GM21737 (cell line): ENCODE measurements around the gene TBC1D3.
"Not testable (repeated sequence)": the region's sequence is repeated elsewhere in the genome, so short reads cannot be mapped to it uniquely, and the experiment has no call there.

Experiments
- ATAC-seq: cut with Tn5 transposase; IDR thresholded peaks from one replicate; pipeline ENCODE4 v1.9.1; 2021; ENCODE audit warnings: mild to moderate bottlenecking, moderate library complexity; ENCODE audit not compliant: unreplicated experiment

Gene TBC1D3

DNA sequence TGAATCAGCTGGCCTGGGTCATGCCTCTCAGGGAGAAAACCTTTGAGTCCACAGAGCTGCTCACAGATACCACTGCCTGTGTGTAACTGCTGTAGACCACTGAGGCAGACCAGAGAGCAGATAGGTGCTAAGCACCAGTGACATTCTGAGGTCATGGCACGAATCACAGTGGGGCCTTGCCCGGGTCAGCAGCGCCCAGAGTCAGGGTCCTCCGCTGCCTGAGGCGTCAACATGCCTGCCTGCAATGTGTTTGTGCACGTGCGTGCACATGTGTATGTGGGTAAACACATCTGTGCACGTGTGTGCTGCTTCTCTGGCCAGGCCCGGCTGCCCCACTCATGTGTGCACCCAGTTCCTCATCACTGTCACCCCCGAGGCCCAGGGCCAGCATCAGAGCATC lies at the start of gene TBC1D3:
TSS of gene TBC1D3 (minus strand) at position 101 of the 400 bp plus-strand sequence. CDS start 1,526 bp downstream, outside the sequence.
- not testable (repeated sequence) for ATAC-seq

DNA sequence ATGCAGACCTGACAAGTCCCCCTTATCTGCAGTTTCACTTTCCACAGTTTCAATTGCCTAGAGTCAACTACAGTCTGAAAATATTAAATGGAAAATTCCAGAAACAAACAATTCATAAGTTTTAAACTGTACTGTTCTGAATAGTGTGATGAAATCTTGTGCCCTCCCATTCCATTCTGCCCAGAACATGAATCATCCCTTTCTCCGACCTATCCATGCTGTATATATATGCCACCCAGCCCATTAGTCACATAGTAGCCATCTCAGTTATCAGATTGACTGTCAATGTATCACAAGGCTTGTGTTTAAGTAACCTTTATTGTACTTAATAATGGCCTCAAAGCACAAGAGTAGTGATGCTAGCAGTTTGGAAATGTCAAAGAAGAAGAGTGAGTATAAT lies 40.4 kb upstream of the TBC1D3 start:
- ATAC-seq, result not testable (repeated sequence)

DNA sequence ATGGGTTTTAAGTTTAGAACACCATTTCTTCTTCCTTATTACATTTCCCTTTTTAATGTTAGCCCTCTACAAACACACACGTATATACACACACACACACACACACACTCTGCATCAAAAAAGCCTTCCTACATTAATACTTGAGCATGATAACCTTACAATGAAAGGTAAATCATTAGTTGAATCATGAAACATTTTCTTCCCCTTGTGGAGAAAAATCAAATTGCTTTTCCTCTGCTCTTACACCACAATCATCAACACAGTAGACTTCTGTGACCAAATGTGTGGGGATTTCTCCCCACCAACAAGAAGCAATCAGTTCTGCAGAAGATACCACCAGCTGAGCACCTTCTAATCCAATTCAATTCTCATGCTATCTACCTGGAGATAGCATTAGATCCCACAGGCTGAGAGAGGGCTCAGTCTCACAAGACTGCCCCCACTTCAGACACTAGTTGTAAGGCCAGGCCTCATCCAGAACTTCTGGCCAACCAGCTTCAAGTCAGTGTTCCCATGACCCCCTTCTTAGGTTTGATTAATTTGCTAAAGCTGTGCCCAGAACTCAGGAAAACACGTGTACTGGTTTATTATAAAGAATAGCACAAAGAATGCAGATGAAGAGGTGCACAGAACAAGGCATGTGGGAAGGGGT lies 33.6 kb upstream of the TBC1D3 start:
- ATAC-seq, result not testable (repeated sequence)

DNA sequence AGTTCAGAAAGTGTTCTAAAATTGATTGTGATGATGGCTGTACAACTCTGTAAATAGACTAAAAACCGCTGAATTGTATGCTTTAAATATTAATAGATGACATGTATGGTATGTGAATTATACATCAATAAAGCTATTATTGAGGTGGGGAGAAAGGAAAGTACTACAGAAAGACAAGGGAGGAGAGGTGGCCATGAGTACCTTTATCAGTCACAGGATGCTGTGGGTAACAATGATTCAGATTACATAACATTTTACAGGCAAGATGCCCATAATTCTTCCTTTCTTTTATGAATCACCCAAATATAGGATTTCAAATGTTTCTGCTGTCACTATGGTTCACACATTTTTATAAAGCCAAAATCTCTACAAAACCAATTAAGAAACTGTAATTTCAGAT lies 28.5 kb upstream of the TBC1D3 start:
- ATAC-seq, result not testable (repeated sequence)

DNA sequence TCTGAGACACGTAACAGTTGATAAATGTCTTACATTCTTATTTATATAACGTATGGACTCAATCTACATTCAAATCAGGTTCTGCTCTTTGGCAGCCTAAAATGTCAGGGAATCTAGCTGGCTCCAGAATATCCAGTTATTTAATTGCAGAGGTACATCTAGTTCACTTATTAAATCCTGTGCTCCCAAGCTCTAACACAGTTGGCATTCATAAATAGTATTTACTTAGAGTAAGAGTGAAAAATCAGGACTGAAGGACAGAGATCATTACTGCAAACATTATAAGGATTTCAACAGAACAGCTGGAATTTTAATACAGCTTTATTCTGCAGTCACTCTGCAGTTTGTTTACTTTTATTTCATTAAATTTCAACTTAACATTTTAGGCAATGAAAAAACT lies 7.9 kb upstream of the TBC1D3 start:
- not testable (repeated sequence) for ATAC-seq

DNA sequence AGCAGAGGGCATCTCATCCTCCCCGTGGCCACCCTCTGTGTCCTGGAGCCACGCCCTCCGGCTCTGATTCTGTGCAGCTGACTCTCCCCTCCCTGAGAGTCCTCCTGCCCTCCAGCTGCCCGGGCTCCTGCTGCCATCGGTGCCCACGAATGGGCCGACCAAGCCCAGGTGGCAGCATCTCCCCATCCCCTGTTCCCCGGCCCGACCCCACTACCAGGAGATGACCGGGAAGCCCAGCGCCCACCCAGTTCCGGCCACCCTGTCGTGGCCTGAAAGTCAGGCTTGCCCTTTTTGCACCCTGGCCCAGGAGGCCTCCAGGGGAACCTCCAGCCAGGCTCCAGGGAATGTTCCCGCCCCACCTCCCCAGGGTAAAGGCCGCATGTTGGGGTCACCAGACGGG lies 57.5 kb downstream of the TBC1D3 start:
- not testable (repeated sequence) for ATAC-seq
